Measurements from ENCODE around the gene EFEMP1. TPM values are rescaled to one million over a fixed set of nuclear protein-coding genes. Genes with fewer than 3 reads are reported as not detected.

Gene EFEMP1
- total and polyA plus RNA-seq, 2 of the 13 experiments (the other 11 are each of a cell fraction or from before 2014, with no cell fraction given), result not detected

DNA sequence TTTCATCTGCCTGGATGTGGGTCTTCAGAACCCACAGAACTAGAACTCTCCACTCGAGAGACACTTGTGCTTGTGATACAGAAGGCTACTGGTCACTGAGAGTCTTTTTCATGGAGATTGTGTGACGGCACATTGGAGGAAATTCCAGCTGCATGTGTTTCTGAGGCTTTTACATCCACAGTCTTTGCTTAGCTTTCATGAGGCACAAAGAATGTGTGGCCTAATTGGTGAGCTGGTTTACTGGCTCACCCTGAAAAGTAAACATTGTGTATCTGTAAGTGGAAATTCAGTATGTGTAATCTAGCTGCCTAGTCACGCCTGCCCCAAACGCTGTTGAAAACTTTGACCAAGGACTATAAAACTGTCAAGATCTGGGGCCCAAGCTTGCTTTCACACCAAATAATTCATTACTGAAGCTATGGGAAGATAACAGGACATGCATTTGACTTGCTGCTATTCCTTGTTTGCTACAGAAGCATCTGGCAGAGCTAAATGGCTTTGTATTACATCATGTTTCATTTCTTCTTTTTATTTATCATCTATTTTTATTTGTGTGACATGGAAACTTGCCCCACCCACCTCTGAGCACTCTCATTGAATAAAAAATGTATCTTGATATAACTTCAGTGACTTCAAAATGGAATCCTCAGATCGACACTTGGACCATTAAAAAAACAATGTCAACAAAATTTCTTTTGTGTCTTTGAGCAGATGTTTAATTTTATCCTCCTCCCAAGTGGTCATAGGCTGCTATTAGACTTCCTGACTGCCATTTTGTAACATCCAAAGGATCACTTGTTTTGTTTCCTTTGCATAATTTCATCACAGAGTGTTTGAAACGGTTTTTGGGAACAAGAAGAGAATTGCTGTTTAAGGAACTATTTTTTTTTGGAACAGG lies 80.2 kb downstream of the EFEMP1 start (continued):
- TF ChIP-seq, protein P1, sequence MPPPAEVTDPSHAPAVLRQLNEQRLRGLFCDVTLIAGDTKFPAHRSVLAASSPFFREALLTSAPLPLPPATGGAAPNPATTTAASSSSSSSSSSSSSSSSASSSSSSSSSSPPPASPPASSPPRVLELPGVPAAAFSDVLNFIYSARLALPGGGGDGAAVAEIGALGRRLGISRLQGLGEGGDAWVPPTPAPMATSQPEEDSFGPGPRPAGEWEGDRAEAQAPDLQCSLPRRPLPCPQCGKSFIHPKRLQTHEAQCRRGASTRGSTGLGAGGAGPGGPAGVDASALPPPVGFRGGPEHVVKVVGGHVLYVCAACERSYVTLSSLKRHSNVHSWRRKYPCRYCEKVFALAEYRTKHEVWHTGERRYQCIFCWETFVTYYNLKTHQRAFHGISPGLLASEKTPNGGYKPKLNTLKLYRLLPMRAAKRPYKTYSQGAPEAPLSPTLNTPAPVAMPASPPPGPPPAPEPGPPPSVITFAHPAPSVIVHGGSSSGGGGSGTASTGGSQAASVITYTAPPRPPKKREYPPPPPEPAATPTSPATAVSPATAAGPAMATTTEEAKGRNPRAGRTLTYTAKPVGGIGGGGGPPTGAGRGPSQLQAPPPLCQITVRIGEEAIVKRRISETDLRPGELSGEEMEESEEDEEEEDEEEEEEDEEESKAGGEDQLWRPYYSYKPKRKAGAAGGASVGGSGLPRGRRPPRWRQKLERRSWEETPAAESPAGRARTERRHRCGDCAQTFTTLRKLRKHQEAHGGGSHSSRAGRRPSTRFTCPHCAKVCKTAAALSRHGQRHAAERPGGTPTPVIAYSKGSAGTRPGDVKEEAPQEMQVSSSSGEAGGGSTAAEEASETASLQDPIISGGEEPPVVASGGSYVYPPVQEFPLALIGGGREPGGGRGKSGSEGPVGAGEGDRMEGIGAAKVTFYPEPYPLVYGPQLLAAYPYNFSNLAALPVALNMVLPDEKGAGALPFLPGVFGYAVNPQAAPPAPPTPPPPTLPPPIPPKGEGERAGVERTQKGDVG (CRISPR knock-in tag; IDR thresholded peaks at IDR 0.05; ENCODE audit: borderline replicate concordance), result no peak
- TF ChIP-seq FOXO1 (CRISPR knock-in tag; IDR thresholded peaks at IDR 0.05), result peak; percentile 27; the same call in 1 of the 2 replicates
- TF ChIP-seq AKAP8 (CRISPR knock-in tag; IDR thresholded peaks at IDR 0.05), result no peak
- TF ChIP-seq CBX5 (CRISPR knock-in tag; IDR thresholded peaks at IDR 0.05; ENCODE audit: borderline replicate concordance), result no peak
- TF ChIP-seq NFYB (CRISPR knock-in tag; IDR thresholded peaks at IDR 0.05), result no peak
- TF ChIP-seq IKZF4 (CRISPR knock-in tag; IDR thresholded peaks at IDR 0.05; ENCODE audit: borderline replicate concordance, low read depth, not compliant biosample characterization), result no peak
- no peak for TF ChIP-seq ZEB1 (IDR thresholded peaks at IDR 0.05; ENCODE audit: insufficient replicate concordance, low read depth)
- TF ChIP-seq ZNF430 (CRISPR knock-in tag; IDR thresholded peaks at IDR 0.05), result no peak
- TF ChIP-seq FOXA3 (CRISPR knock-in tag; IDR thresholded peaks at IDR 0.05), result peak; percentile 54; the same call in 1 of the 2 replicates
- no peak for TF ChIP-seq AHR (CRISPR knock-in tag; IDR thresholded peaks at IDR 0.05)
- TF ChIP-seq, protein P2, sequence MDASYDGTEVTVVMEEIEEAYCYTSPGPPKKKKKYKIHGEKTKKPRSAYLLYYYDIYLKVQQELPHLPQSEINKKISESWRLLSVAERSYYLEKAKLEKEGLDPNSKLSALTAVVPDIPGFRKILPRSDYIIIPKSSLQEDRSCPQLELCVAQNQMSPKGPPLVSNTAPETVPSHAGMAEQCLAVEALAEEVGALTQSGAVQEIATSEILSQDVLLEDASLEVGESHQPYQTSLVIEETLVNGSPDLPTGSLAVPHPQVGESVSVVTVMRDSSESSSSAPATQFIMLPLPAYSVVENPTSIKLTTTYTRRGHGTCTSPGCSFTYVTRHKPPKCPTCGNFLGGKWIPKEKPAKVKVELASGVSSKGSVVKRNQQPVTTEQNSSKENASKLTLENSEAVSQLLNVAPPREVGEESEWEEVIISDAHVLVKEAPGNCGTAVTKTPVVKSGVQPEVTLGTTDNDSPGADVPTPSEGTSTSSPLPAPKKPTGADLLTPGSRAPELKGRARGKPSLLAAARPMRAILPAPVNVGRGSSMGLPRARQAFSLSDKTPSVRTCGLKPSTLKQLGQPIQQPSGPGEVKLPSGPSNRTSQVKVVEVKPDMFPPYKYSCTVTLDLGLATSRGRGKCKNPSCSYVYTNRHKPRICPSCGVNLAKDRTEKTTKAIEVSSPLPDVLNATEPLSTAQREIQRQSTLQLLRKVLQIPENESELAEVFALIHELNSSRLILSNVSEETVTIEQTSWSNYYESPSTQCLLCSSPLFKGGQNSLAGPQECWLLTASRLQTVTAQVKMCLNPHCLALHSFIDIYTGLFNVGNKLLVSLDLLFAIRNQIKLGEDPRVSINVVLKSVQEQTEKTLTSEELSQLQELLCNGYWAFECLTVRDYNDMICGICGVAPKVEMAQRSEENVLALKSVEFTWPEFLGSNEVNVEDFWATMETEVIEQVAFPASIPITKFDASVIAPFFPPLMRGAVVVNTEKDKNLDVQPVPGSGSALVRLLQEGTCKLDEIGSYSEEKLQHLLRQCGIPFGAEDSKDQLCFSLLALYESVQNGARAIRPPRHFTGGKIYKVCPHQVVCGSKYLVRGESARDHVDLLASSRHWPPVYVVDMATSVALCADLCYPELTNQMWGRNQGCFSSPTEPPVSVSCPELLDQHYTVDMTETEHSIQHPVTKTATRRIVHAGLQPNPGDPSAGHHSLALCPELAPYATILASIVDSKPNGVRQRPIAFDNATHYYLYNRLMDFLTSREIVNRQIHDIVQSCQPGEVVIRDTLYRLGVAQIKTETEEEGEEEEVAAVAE (CRISPR knock-in tag; IDR thresholded peaks at IDR 0.05; ENCODE audit: borderline replicate concordance), result peak; percentile 61; the same call in 1 of the 2 replicates
- TF ChIP-seq FOXA1 (IDR thresholded peaks at IDR 0.05), result no peak
- TF ChIP-seq FOXA1 (CRISPR knock-in tag; IDR thresholded peaks at IDR 0.05), result peak; percentile 67
- TF ChIP-seq HDAC2 (CRISPR knock-in tag; IDR thresholded peaks at IDR 0.05), result 0 out of 2 replicates have a peak, but pooled peaks have one; percentile 39
- TF ChIP-seq TBX2 (CRISPR knock-in tag; IDR thresholded peaks at IDR 0.05; ENCODE audit: borderline replicate concordance), result peak; percentile 51
- TF ChIP-seq REXO4 (CRISPR knock-in tag; IDR thresholded peaks at IDR 0.05; ENCODE audit: borderline replicate concordance), result no peak
- TF ChIP-seq, protein P3, sequence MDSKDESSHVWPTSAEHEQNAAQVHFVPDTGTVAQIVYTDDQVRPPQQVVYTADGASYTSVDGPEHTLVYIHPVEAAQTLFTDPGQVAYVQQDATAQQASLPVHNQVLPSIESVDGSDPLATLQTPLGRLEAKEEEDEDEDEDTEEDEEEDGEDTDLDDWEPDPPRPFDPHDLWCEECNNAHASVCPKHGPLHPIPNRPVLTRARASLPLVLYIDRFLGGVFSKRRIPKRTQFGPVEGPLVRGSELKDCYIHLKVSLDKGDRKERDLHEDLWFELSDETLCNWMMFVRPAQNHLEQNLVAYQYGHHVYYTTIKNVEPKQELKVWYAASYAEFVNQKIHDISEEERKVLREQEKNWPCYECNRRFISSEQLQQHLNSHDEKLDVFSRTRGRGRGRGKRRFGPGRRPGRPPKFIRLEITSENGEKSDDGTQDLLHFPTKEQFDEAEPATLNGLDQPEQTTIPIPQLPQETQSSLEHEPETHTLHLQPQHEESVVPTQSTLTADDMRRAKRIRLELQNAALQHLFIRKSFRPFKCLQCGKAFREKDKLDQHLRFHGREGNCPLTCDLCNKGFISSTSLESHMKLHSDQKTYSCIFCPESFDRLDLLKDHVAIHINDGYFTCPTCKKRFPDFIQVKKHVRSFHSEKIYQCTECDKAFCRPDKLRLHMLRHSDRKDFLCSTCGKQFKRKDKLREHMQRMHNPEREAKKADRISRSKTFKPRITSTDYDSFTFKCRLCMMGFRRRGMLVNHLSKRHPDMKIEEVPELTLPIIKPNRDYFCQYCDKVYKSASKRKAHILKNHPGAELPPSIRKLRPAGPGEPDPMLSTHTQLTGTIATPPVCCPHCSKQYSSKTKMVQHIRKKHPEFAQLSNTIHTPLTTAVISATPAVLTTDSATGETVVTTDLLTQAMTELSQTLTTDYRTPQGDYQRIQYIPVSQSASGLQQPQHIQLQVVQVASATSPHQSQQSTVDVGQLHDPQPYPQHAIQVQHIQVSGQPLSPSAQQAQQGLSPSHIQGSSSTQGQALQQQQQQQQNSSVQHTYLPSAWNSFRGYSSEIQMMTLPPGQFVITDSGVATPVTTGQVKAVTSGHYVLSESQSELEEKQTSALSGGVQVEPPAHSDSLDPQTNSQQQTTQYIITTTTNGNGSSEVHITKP (CRISPR knock-in tag; IDR thresholded peaks at IDR 0.05; ENCODE audit: low read depth), result no peak
- no peak for TF ChIP-seq SYNCRIP (IDR thresholded peaks at IDR 0.05; ENCODE audit: insufficient read depth, low read depth, low read length)
